MCF 10A (cell line): ENCODE results near the gene TREM1. TPM values are rescaled to one million over a fixed set of nuclear protein-coding genes. Genes with fewer than 3 reads are reported as not detected.

Experiments
- BruUV-seq: library from RNA; stranded (reverse); fragments of 400-500 nt; replicated peaks from 2 replicates; lab custom pipeline; 2021; lab: Mats Ljungman, UMichigan
- CTCF ChIA-PET: fragments of 300-600 bp; sonication (Branson Sonifier 250); formaldehyde crosslinking; extraction: SDS; loops from one replicate; lab custom pipeline; 2021; ENCODE audit warnings: antibody characterized with exemption, inconsistent platforms; lab: Yijun Ruan, JAX
- POLR2A ChIA-PET: fragments of 300-600, 350-650 bp; sonication (Branson Sonifier 250); formaldehyde crosslinking; extraction: SDS; loops from one replicate; lab custom pipeline; 2020; ENCODE audit warnings: antibody characterized with exemption, inconsistent platforms; lab: Yijun Ruan, JAX
- DNase-seq: peaks from one replicate; pipeline ENCODE4 v3.0.0-alpha.2; 2018; ENCODE audit not compliant: unreplicated experiment
- H3K27ac Mint-ChIP-seq: one replicate; pipeline ENCODE4 v1.8.0; 2022; ENCODE audit warnings: mild to moderate bottlenecking, low read depth, mixed read lengths; ENCODE audit not compliant: unreplicated experiment
- H3K27me3 Mint-ChIP-seq: one replicate; pipeline ENCODE4 v1.8.0; 2022; ENCODE audit warnings: mixed read lengths; ENCODE audit not compliant: insufficient read depth, unreplicated experiment
- H3K36me3 Mint-ChIP-seq: one replicate; pipeline ENCODE4 v1.8.0; 2022; ENCODE audit warnings: mild to moderate bottlenecking, moderate library complexity, mixed read lengths; ENCODE audit not compliant: insufficient read depth, unreplicated experiment
- H3K4me1 Mint-ChIP-seq: one replicate; pipeline ENCODE4 v1.8.0; 2022; ENCODE audit warnings: mixed read lengths; ENCODE audit not compliant: insufficient read depth, unreplicated experiment
- H3K4me3 Mint-ChIP-seq: one replicate; pipeline ENCODE4 v1.8.0; 2022; ENCODE audit warnings: mild to moderate bottlenecking, moderate library complexity, mixed read lengths; ENCODE audit not compliant: unreplicated experiment
- H3K9me3 Mint-ChIP-seq: one replicate; pipeline ENCODE4 v1.8.0; 2022; ENCODE audit warnings: mixed read lengths; ENCODE audit not compliant: unreplicated experiment
- CTCF ChIP-seq: fragments of 200-600 bp; IDR thresholded peaks from one replicate; pipeline ENCODE4 v1.8.0; 2022; ENCODE audit warnings: antibody characterized with exemption, mild to moderate bottlenecking; ENCODE audit not compliant: unreplicated experiment
- intact Hi-C: fragments of 100-400 bp; cut with micrococcal nuclease; formaldehyde crosslinking; loops from 2 replicates; pipeline ENCODE4 v1.14.1; 2022
- total RNA-seq: library from RNA; stranded (reverse); gene quantifications from 2 replicates; pipeline ENCODE4 v1.2.3, GENCODE V29; 2022

TREM1 gene
- total RNA-seq, 1 experiment from 2014 or later = 9.9 TPM

GRCh38 chr6:41239467-41240159 lies 46.9 kb downstream of the TREM1 start:
- Mint-ChIP-seq H3K9me3 (no peaks in the 10 kb centered on the region), H3K4me3 (no peak overlapping the region), H3K27ac (no peak overlapping the region), H3K4me1 (no peaks in the 10 kb centered on the region), H3K27me3 (peaks cover 100% of the 10 kb centered on the region), H3K36me3 (no peaks in the 10 kb centered on the region)
- intact Hi-C loops = no loop called here
- no TSS peak for BruUV-seq
- no peak for DNase-seq
- ChIA-PET POLR2A (no interaction called here), CTCF (no interaction called here)
- no peak for TF ChIP-seq CTCF

DNA sequence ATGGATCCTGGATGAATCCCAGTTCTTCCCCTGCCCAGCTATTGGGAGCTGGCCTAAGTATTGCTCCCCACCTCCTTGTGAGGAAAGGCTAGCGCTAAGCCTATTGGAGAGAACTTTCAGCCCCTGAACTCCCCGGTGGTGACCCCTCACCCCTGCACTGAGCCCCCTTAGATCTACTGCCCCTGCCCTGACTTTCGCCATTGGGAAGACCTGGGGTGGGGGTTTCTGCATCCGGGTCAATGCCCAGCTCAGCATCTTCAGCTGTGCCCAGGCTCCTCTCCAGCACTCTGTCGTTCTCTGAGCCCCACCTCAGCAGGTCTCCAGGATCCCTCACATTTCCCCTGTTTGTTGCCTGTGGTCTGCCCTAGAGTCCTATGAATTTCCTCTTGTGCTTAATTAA lies 49.4 kb downstream of the TREM1 start:
- no TSS peak for BruUV-seq
- Mint-ChIP-seq H3K9me3 (no peaks in the 10 kb centered on the region), H3K27me3 (peaks cover 97% of the 10 kb centered on the region), H3K36me3 (no peaks in the 10 kb centered on the region), H3K4me1 (no peaks in the 10 kb centered on the region), H3K27ac (no peak overlapping the region), H3K4me3 (no peak overlapping the region)
- ChIA-PET CTCF (interaction anchor here (0.5 kb wide), 1 partner anchor 116 kb away, joined by 3 read pairs; no protein-coding TSS in a partner anchor), POLR2A (no interaction called here)
- DNase-seq = no peak
- TF ChIP-seq CTCF = no peak
- intact Hi-C loops = no loop called here

DNA sequence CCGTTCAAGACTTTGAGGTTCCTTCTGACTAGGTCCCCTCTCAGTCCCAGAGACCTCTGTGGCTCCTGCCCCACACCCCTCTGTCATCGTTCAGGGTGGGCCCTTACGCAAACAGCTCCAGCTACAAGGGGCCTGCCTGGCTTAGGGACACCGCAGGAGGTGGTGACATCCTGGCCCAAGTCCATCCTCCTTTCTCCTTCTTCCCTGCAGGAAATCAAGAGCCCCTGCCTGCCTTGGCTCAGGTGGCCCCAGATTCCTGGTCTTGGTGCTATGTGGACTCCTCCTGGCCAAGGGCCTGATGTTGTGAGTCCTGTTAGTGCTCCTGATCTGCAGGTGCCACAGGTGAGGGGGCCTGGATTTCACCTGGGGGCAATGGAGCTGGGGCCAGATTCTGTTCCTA lies 50.2 kb downstream of the TREM1 start:
- ChIA-PET CTCF (interaction anchor here (0.5 kb wide), 1 partner anchor 115 kb away, joined by 3 read pairs; no protein-coding TSS in a partner anchor), POLR2A (no interaction called here)
- TF ChIP-seq CTCF = no peak
- Mint-ChIP-seq H3K9me3 (no peaks in the 10 kb centered on the region), H3K4me3 (no peak overlapping the region), H3K4me1 (no peaks in the 10 kb centered on the region), H3K36me3 (no peaks in the 10 kb centered on the region), H3K27ac (no peak overlapping the region), H3K27me3 (peaks cover 97% of the 10 kb centered on the region)
- BruUV-seq = no TSS peak
- DNase-seq = no peak
- intact Hi-C loops = no loop called here

DNA sequence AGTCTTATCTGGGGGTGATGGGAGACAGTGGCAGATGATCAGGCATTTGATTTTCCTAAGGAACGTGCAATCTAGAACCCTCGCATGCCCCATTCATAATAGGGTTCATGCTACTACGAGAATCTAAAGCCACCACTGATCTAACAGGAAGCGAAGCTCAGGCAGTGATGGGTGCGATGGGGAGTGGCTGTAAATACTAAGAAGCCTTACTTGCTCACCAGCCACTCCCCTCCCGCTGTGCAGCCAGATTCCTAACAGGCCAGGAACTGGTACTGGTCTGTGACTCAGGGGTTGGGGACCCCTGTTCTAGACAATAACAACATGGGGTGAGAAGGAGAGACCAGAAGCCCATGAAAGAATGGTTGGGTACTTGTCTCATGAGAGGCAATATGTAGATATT lies 53.8 kb downstream of the TREM1 start:
- Mint-ChIP-seq H3K9me3 (no peaks in the 10 kb centered on the region), H3K27ac (no peak overlapping the region), H3K4me1 (no peaks in the 10 kb centered on the region), H3K27me3 (peaks cover 93% of the 10 kb centered on the region), H3K4me3 (no peak overlapping the region), H3K36me3 (no peaks in the 10 kb centered on the region)
- intact Hi-C loops = no loop called here
- ChIA-PET POLR2A (no interaction called here), CTCF (no interaction called here)
- BruUV-seq = no TSS peak
- TF ChIP-seq CTCF = no peak
- DNase-seq = no peak
